K562 (cell line): ENCODE measurements around the gene ZNF324B. TPM values are rescaled to one million over a fixed set of nuclear protein-coding genes. Genes with fewer than 3 reads are reported as not detected.

Experiments used
- DNMT1 ChIP-seq: fragments of 450-650 bp; IDR thresholded peaks from 2 replicates; pipeline ENCODE4 v1.6.1; 2016; ENCODE audit warnings: antibody characterized with exemption, mild to moderate bottlenecking
- DPF2 ChIP-seq: fragments of 450-650 bp; IDR thresholded peaks from 2 replicates; pipeline ENCODE4 v1.6.1; 2016
- ETV1 ChIP-seq: fragments of 450-650 bp; conservative IDR thresholded peaks from 2 replicates; pipeline ENCODE4 v1.6.1; 2016; ENCODE audit warnings: missing genetic modification characterization, control low read depth, low read depth, missing compliant biosample characterization
- GTF3C2 ChIP-seq: IDR thresholded peaks from 3 replicates; pipeline ENCODE4 v1.6.1; 2011; ENCODE audit warnings: borderline replicate concordance, mild to moderate bottlenecking, moderate library complexity; ENCODE audit not compliant: insufficient read length; ENCODE audit errors: extremely low read depth
- NRF1 ChIP-seq, 2 experiments: fragments of 450-650 bp; IDR thresholded peaks in 1 of 2; conservative IDR thresholded peaks in 1 of 2; 2 replicates each; pipeline ENCODE4 v1.6.1; 2014; ENCODE audit warnings: mild to moderate bottlenecking in 2 of 2
- RBFOX2 ChIP-seq: fragments of 200-400 bp; formaldehyde crosslinking; IDR thresholded peaks from 2 replicates; pipeline ENCODE4 v1.6.1; 2017; ENCODE audit warnings: low read depth, mild to moderate bottlenecking, low read length, moderate library complexity
- SAFB ChIP-seq: fragments of 200-400 bp; formaldehyde crosslinking; IDR thresholded peaks from 2 replicates; pipeline ENCODE4 v1.6.1; 2017; ENCODE audit warnings: low read depth, low read length, borderline replicate concordance
- SREBF2 ChIP-seq: sonication (generic); formaldehyde crosslinking; IDR thresholded peaks from 2 replicates; pipeline ENCODE4 v1.4.0; 2020; ENCODE audit warnings: mild to moderate bottlenecking, missing genetic modification reagents
- UBTF ChIP-seq, 2 experiments: IDR thresholded peaks; 2 replicates each; pipeline ENCODE4 v1.6.1; 2012; ENCODE audit warnings: improper control_type of control experiment in 2 of 2, low read depth in 2 of 2, low read length in 2 of 2, borderline replicate concordance in 1 of 2
- ZNF12 ChIP-seq: sonication (generic); formaldehyde crosslinking; IDR thresholded peaks from 2 replicates; pipeline ENCODE4 v1.4.0; 2020; ENCODE audit warnings: mild to moderate bottlenecking, missing genetic modification reagents
- ZNF407 ChIP-seq: fragments of 450-650 bp; IDR thresholded peaks from 2 replicates; pipeline ENCODE4 v1.6.1; 2016; ENCODE audit warnings: low read depth
- ZNF551 ChIP-seq: fragments of 250-450 bp; sonication (Bioruptor Pico); IDR thresholded peaks from 2 replicates; pipeline ENCODE4 v1.5.0; 2021; ENCODE audit warnings: mild to moderate bottlenecking, moderate library complexity
- ZNF644 ChIP-seq: fragments of 200-800 bp; sonication (Bioruptor generic); IDR thresholded peaks from 2 replicates; pipeline ENCODE4 v1.6.1; 2016; ENCODE audit warnings: low read depth, missing genetic modification characterization, missing compliant biosample characterization
- polyA plus RNA-seq, 8 experiments: library from polyadenylated mRNA; depleted of rRNA in 4 of 8; stranded (reverse) in 5 of 8; unstranded in 3 of 8; fragments of >200 nt; fragmentation: Nextera tagmentation in 2 of 8; fragmentation: Illumina TruSeq in 1 of 8; extraction: Ambion mirVana in 2 of 8; extraction: Trizol in 1 of 8; gene quantifications; 2 replicates each; pipeline versions ENCODE4 v1.2.1 to v1.2.3, GENCODE V29; 2011 to 2014; ENCODE audit warnings: inconsistent platforms in 1 of 8, missing spikeins in 1 of 8
- total RNA-seq, 7 experiments: library from RNA; depleted of rRNA in 6 of 7; stranded (reverse); fragments of >200 nt in 6 of 7; fragmentation: Illumina TruSeq in 2 of 7; extraction: Trizol in 2 of 7; gene quantifications; 2 replicates each; pipeline versions ENCODE4 v1.2.1 to v1.2.3, GENCODE V29; 2011 to 2021; ENCODE audit warnings: low replicate concordance in 1 of 7

Gene ZNF324B
- total and polyA plus RNA-seq, 9 of the 15 experiments (the other 6 are each of a cell fraction or from before 2014, with no cell fraction given), result 0.20 to 13.5 (median 5.7) TPM

GRCh38 chr19:58499021-58499927, 47.9 kb downstream of the ZNF324B start (continued):
- 0 out of 2 replicates have a peak, but pooled peaks have one; percentile 23 for TF ChIP-seq DPF2
- TF ChIP-seq ZNF644 (tag), result no peak
- TF ChIP-seq SAFB, result peak; percentile 48; the same call in 1 of the 2 replicates
- TF ChIP-seq DNMT1, result no peak
- peak; percentile 84 to 90; a peak in 3 of 4 replicates for TF ChIP-seq UBTF (IDR thresholded peaks at IDR 0.05; ENCODE audit: borderline replicate concordance in 1 of 2, low read depth in 2 of 2, low read length in 2 of 2)
- TF ChIP-seq ZNF407, result peak; percentile 37; the same call in 1 of the 2 replicates
- peak; percentile 88 for TF ChIP-seq RBFOX2
- TF ChIP-seq GTF3C2, result no peak
- TF ChIP-seq ZNF551 (CRISPR knock-in tag), result no peak
- peak; percentile 86 for TF ChIP-seq ETV1
- TF ChIP-seq SREBF2, result no peak
- TF ChIP-seq ZNF12 (CRISPR knock-in tag), result peak; percentile 23; the same call in 1 of the 2 replicates
- TF ChIP-seq NRF1 (conservative IDR thresholded peaks at IDR 0.05 in 1 of 2, IDR thresholded peaks at IDR 0.05 in 1 of 2), result peak; percentile 67 to 77
